Transverse colon (tissue), 4 donors: ENCODE measurements around the gene TAPT1.
A peak's percentile ranks its signal among the peaks of the same experiment; 100 is the strongest.

Experiments used
- POLR2AphosphoS5 ChIP-seq, 3 donors: sonication (generic); formaldehyde crosslinking; IDR thresholded peaks; one replicate each; pipeline ENCODE4 v1.6.1; 2016; ENCODE audit warnings: antibody characterized with exemption in 3 of 3
- TF ChIP-seq, protein P1 (sequence below), 5 experiments: fragments of 200-600 bp in 3 of 5; fragments of 450-650 bp in 2 of 5; sonication (generic) in 3 of 5; IDR thresholded peaks; 1 replicate in 2 of 5; 2 replicates in 3 of 5; pipeline ENCODE4 v1.5.1; 2016 to 2017; ENCODE audit warnings: antibody characterized with exemption in 5 of 5, inconsistent platforms in 3 of 5, mild to moderate bottlenecking in 2 of 5, moderate library complexity in 1 of 5

DNA sequence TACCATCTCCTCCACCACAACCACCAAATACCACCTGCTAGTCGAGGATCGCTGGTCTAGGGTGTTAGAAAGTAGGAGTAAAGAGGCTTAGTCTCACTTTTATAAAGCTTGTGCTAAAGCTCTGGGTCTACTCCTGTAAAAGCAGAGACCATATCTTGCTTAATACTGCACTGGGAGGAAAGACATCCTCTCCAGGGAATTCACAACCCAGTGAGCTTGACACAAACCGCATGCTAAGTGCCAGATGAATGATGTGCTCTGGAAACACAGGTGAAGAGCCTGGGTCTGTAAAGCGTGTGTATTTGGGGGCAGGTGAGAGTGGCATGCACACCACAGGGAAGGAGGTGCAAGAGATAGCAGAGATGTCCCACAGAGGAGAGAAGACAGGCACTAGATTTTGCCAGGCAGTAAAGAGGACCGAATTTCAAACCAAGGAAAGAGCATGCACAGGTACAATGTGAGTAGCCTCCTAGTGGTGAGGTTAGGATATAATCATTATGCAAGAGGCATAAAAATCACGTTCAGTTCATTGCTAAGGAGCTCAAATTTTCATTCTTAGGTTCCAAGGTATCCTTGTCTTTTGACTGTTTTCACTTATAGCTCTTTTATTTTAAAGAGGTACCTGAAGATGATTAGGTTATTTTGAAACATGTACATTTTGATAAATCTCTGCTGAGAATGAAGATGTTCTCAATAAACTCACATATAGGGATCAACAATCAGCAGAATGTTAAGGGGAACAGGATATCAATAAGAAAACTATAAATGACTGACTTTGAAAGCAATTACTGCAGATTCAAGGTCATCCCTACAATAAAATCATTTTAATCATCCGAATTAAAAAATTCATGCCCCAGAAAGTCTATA lies 20.7 kb downstream of the TAPT1 start:
- TF ChIP-seq, protein P1, sequence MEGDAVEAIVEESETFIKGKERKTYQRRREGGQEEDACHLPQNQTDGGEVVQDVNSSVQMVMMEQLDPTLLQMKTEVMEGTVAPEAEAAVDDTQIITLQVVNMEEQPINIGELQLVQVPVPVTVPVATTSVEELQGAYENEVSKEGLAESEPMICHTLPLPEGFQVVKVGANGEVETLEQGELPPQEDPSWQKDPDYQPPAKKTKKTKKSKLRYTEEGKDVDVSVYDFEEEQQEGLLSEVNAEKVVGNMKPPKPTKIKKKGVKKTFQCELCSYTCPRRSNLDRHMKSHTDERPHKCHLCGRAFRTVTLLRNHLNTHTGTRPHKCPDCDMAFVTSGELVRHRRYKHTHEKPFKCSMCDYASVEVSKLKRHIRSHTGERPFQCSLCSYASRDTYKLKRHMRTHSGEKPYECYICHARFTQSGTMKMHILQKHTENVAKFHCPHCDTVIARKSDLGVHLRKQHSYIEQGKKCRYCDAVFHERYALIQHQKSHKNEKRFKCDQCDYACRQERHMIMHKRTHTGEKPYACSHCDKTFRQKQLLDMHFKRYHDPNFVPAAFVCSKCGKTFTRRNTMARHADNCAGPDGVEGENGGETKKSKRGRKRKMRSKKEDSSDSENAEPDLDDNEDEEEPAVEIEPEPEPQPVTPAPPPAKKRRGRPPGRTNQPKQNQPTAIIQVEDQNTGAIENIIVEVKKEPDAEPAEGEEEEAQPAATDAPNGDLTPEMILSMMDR (IDR thresholded peaks at IDR 0.05): peak; percentile 55 to 71 (median 63)
- TF ChIP-seq POLR2AphosphoS5 (IDR thresholded peaks at IDR 0.05): no peak
